Measurements from ENCODE around the gene HLF.

DNA sequence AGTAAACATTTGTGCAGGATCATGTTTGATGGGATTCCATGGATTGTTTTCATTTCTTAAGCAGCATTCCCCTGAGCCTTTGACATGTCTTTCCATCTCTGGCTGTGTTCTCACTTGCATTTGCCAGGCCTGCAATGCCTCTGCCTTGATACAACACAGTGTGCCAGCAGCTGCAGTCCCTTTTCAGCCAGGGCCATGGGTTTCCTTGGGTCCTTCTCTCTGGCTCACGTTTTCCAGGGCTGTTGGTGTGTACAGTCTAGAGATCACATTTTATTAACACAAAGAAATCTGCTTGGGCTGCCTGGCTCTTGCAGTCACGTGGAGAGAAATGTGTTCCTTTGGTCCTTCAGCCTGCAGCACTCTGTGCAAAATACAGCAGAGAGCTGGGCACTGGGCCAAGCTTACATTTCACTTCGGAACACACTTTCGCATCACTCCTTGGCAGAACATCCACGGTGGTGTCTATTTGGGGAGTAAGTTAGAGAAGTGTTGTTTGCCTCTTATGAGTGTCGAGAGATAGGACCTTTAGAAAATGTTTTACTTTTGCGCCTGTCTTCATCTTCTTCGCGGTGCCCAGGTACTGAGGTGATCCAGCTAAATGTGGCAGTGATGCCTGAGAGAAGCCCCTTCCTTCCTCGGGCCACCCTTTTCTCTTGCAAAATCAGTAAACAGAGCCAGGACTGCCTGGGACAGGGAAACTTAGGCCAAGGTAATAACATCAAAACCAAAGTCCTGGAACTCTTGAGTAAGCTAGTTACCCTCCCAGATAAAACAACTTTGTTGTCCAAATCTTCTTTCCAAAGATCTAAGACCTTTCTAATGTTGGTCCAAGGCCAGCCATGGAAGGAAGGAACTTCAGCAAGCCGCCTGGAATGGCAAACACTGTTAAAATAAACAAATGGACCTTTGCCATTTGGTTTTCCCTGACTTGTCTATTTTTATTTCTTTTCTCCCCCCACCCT lies 20.9 kb downstream of the HLF start:
- TF ChIP-seq, protein P1, sequence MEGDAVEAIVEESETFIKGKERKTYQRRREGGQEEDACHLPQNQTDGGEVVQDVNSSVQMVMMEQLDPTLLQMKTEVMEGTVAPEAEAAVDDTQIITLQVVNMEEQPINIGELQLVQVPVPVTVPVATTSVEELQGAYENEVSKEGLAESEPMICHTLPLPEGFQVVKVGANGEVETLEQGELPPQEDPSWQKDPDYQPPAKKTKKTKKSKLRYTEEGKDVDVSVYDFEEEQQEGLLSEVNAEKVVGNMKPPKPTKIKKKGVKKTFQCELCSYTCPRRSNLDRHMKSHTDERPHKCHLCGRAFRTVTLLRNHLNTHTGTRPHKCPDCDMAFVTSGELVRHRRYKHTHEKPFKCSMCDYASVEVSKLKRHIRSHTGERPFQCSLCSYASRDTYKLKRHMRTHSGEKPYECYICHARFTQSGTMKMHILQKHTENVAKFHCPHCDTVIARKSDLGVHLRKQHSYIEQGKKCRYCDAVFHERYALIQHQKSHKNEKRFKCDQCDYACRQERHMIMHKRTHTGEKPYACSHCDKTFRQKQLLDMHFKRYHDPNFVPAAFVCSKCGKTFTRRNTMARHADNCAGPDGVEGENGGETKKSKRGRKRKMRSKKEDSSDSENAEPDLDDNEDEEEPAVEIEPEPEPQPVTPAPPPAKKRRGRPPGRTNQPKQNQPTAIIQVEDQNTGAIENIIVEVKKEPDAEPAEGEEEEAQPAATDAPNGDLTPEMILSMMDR (IDR thresholded peaks at IDR 0.05), result no peak
- peak; percentile 45 for TF ChIP-seq EP300 (IDR thresholded peaks at IDR 0.05)
